ENCODE data around the gene CTR9. TPM values are rescaled to one million over a fixed set of nuclear protein-coding genes. Genes with fewer than 3 reads are reported as not detected.

Gene CTR9
- 19.9 to 29.1 TPM (median 23.0 TPM) in 5 replicates for total RNA-seq (2022; extraction: Qiagen RNA extraction)

GRCh38 chr11:10750838-10751580 is at the start of gene CTR9:
Gene CTR9 (plus strand): TSS chr11:10751246. CDS start chr11:10751413, 167 bp downstream.

GRCh38 chr11:10808553-10809372 is 57.7 kb downstream of the CTR9 start, which contains the start of gene EIF4G2:
Gene EIF4G2 (minus strand): TSS chr11:10808926.

Other genes with a start within 250 kb of the CTR9 start
- gene RNF141, start 210.1 kb upstream of the CTR9 start, total RNA-seq (2022; extraction: Qiagen RNA extraction), result 15.6 to 24.4 TPM (median 22.6 TPM) in 5 replicates
- gene LYVE1, start 182.6 kb upstream of the CTR9 start, total RNA-seq (2022; extraction: Qiagen RNA extraction), result 0.08 to 0.28 TPM (median 0.13 TPM) in 5 replicates
- gene IRAG1, start 57.5 kb upstream of the CTR9 start, total RNA-seq (2022; extraction: Qiagen RNA extraction), result 0.02 to 0.03 TPM (median 0.02 TPM) in 4 of 5 replicates, not detected in the other
- 541 to 972 TPM (median 597 TPM) in 5 replicates for gene EIF4G2, start 57.7 kb downstream of the CTR9 start, total RNA-seq (2022; extraction: Qiagen RNA extraction)
- 25.6 to 32.4 TPM (median 31.8 TPM) in 5 replicates for gene ZBED5, start 106.8 kb downstream of the CTR9 start, total RNA-seq (2022; extraction: Qiagen RNA extraction)

All from A549 treated with CORT108297 at 1 μM for 4 hours (cell line).